Transverse colon (tissue), 4 donors: ENCODE measurements around the gene FLOT2. TPM values are rescaled to one million over a fixed set of nuclear protein-coding genes. Genes with fewer than 3 reads are reported as not detected.
A peak's percentile ranks its signal among the peaks of the same experiment; 100 is the strongest.
"Not testable (repeated sequence)": the region's sequence is repeated elsewhere in the genome, so short reads cannot be mapped to it uniquely, and the experiment has no call there.

Experiments used
- DNase-seq: peaks from one replicate; pipeline ENCODE4 v3.0.0-alpha.2; 2019
- H3K27ac ChIP-seq, 4 donors: fragments of 200-600 bp; sonication (generic); 2 replicates each; pipeline ENCODE4 v1.5.1; 2016 to 2018; ENCODE audit warnings: inconsistent platforms in 4 of 4
- H3K27me3 ChIP-seq: fragments of 200-600 bp; sonication (generic); 2 replicates; pipeline ENCODE4 v1.5.1; 2017; ENCODE audit warnings: inconsistent platforms
- H3K36me3 ChIP-seq, 4 donors: fragments of 200-600 bp; sonication (generic); 2 replicates each; pipeline ENCODE4 v1.5.1; 2017 to 2019; ENCODE audit warnings: inconsistent platforms in 4 of 4
- H3K4me1 ChIP-seq, 4 donors: fragments of 200-600 bp; sonication (generic); 2 replicates each; pipeline ENCODE4 v1.5.1; 2017 to 2020; ENCODE audit warnings: inconsistent platforms in 4 of 4
- H3K4me3 ChIP-seq, 4 donors: fragments of 200-600 bp; sonication (generic); 1 replicate in 1 of 4; 2 replicates in 3 of 4; pipeline versions ENCODE4 v1.5.1 to v1.6.1; 2017 to 2019; ENCODE audit warnings: inconsistent platforms in 4 of 4
- H3K9me3 ChIP-seq, 2 donors: fragments of 200-600 bp; sonication (generic); 2 replicates each; pipeline ENCODE4 v1.5.1; 2017 to 2019; ENCODE audit warnings: inconsistent platforms in 2 of 2
- EP300 ChIP-seq: sonication (generic); formaldehyde crosslinking; IDR thresholded peaks from one replicate; pipeline ENCODE4 v1.6.1; 2017; ENCODE audit warnings: antibody characterized with exemption, low read depth
- POLR2A ChIP-seq: fragments of 450-650 bp; IDR thresholded peaks from one replicate; pipeline ENCODE4 v1.6.1; 2016; ENCODE audit warnings: antibody characterized with exemption, mild to moderate bottlenecking, moderate library complexity
- POLR2AphosphoS5 ChIP-seq, 3 donors: sonication (generic); formaldehyde crosslinking; IDR thresholded peaks; one replicate each; pipeline ENCODE4 v1.6.1; 2016; ENCODE audit warnings: antibody characterized with exemption in 3 of 3
- WGBS, 2 donors: methylation state at CpG; one replicate each; pipeline ENCODE4 v1.1.5; 2018; ENCODE audit warnings: low coverage in 1 of 2; 5-methylcytosine and 5-hydroxymethylcytosine counted together
- in situ Hi-C, 4 donors: fragments of 200-750 bp; cut with MboI; loops; one replicate each; pipeline versions ENCODE4 v1.15.0 to v1.15.1; 2017; ENCODE audit warnings: low sequenced_read_pairs in 3 of 4, low pct_ligation_motif_present in 1 of 4, low pct_unique_long_range_greater_than_20kb in 1 of 4
- intact Hi-C: fragments of 100-400 bp; cut with DNase I; formaldehyde crosslinking; loops from one replicate; pipeline ENCODE4 v1.15.1; 2023; ENCODE audit warnings: low total_unique reads
- total RNA-seq, 4 donors: library from RNA; depleted of rRNA; stranded (reverse); fragments of >200 nt; gene quantifications; one replicate each; pipeline ENCODE4 v1.1.0, GENCODE V29; 2016
- TF ChIP-seq, protein P1 (sequence below), 5 experiments: fragments of 200-600 bp in 3 of 5; fragments of 450-650 bp in 2 of 5; sonication (generic) in 3 of 5; IDR thresholded peaks; 1 replicate in 2 of 5; 2 replicates in 3 of 5; pipeline ENCODE4 v1.5.1; 2016 to 2017; ENCODE audit warnings: antibody characterized with exemption in 5 of 5, inconsistent platforms in 3 of 5, mild to moderate bottlenecking in 2 of 5, moderate library complexity in 1 of 5

Gene FLOT2
- total RNA-seq, 4 donors from 2014 or later = 35.8 to 95.8 (median 46.5) TPM

DNA sequence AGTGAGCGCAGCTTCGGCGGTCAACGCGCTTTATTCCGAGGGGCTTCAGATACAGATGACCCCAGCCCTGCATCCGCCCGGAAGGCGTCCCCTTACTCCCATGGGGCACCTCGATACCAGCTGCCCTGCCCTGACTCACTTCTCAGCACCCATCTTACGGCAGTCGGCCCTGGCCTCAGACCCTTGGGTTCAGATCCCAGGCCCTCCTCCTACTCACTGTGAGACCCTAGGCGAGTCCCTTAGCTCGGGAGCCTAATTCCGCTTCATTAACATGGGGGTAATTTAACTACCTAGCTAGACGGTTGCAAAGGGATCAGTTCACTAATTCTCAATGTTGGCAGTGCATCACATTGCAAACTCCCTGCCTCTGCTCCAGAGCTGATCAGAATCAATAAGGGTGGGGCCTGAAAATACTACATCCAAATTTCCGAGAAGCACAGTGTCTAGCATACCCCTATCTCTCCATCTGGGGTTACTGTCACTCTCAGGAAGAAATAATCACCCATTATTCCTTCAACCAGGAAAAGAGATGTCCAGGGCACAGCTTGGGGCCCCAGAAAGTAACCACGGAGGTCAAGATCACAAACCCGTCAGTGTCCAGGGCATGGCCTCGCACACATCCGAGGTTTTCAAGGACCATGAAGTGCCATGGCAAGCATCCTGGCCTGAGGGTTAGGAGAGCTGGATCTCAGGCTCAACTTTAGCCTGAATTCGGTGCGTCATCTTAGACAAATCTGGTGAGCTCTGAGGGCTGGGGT lies 415 bp upstream of the FLOT2 start:
- peak overlapping the region; percentile 66 to 85 (median 72) for H3K4me3 ChIP-seq
- no peaks in the 10 kb centered on the region for H3K36me3 ChIP-seq
- TF ChIP-seq EP300 (no peak), POLR2A (no peak), POLR2AphosphoS5 (IDR thresholded peaks at IDR 0.05) (no peak)
- TF ChIP-seq, protein P1, sequence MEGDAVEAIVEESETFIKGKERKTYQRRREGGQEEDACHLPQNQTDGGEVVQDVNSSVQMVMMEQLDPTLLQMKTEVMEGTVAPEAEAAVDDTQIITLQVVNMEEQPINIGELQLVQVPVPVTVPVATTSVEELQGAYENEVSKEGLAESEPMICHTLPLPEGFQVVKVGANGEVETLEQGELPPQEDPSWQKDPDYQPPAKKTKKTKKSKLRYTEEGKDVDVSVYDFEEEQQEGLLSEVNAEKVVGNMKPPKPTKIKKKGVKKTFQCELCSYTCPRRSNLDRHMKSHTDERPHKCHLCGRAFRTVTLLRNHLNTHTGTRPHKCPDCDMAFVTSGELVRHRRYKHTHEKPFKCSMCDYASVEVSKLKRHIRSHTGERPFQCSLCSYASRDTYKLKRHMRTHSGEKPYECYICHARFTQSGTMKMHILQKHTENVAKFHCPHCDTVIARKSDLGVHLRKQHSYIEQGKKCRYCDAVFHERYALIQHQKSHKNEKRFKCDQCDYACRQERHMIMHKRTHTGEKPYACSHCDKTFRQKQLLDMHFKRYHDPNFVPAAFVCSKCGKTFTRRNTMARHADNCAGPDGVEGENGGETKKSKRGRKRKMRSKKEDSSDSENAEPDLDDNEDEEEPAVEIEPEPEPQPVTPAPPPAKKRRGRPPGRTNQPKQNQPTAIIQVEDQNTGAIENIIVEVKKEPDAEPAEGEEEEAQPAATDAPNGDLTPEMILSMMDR (IDR thresholded peaks at IDR 0.05) = no peak
- no peaks in the 10 kb centered on the region for H3K9me3 ChIP-seq
- peaks cover 9 to 51% (median 39%) of the 10 kb centered on the region in 4 donors for H3K4me1 ChIP-seq
- H3K27me3 ChIP-seq = no peaks in the 10 kb centered on the region
- in situ Hi-C loops (loop anchor here in 1 of 4 donors (25.0 kb wide), 1 partner anchor 136 kb away; no protein-coding TSS in a partner anchor), intact Hi-C loops (no loop called here)
- DNase-seq = no peak
- H3K27ac ChIP-seq = peak overlapping the region; percentile 89 to 97 (median 92)
- 16 to 40% methylated on average over 1 to 23 of the region's 23 CpGs for WGBS, 2 donors

DNA sequence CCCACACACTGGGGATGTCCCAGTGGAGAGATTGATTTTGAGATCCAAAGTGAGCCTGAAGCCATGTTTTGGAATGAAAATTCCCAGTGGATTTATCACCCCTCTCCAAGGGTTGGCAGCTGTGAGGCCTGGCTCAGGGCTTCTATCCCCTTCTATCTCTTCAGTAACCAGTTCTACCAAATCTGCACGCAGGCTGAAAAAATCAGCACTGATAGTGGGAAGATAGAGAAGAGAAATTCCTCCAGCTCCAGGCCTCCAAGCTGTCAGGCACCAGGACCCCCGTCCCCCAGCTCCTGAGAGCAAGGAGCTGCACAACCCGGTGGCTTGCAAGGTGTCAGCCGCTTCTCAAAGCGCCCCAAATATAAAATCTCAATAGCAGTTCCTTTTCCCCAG lies 1.0 kb downstream of the FLOT2 start:
- in situ Hi-C loops (loop anchor here in 1 of 4 donors (25.0 kb wide), 1 partner anchor 134 kb away; no protein-coding TSS in a partner anchor), intact Hi-C loops (no loop called here)
- Histone ChIP-seq H3K27me3 (no peaks in the 10 kb centered on the region), H3K4me1 (peaks cover 14 to 51% (median 36%) of the 10 kb centered on the region in 4 donors), H3K27ac (peak overlapping the region; percentile 89 to 97 (median 92)), H3K9me3 (no peaks in the 10 kb centered on the region), H3K36me3 (no peaks in the 10 kb centered on the region), H3K4me3 (peak overlapping the region; percentile 66 to 85 (median 72))
- TF ChIP-seq EP300 (no peak), POLR2AphosphoS5 (IDR thresholded peaks at IDR 0.05) (no peak), POLR2A (no peak)
- TF ChIP-seq, protein P1 (IDR thresholded peaks at IDR 0.05) = no peak
- WGBS, 2 donors = 13% methylated on average over 5 of the region's 5 CpGs; no CpG with 5 or more reads in 1 of the 2 donors
- DNase-seq = no peak

DNA sequence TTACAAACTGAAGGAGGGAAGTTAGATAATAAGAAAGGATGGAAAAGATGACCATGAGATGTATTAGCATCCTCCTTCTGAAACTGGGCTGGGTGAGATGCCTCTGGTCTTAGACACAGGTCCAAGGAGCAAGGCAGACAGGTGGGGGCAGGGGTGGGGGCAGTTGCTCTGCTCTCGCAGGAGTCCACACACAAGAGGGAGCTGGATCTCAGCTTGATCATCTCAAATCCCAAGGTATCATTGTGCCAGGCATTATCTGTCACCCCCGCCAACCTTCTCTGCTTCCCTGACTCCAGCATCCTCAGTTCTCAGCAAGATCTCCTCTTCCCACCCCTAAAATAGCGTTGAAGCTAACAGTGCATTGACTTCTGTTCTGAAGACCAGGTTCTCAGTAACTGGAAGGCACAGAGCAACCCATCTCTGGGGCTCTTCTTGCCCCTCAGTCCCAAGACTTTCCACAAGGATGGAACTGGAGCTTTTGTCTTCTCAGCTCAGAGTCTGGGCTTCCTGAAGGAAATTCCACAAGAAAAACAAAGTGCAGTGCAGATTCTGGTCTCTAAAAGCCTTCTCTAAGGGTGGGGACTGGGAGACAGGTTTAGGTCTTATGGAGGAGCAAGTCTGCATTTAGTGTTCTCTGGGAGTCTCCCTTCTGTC lies 1.6 kb downstream of the FLOT2 start:
- peak overlapping the region in 2 of 4 donors; percentile 66 to 76 for H3K4me3 ChIP-seq
- peaks cover 14 to 47% (median 35%) of the 10 kb centered on the region in 4 donors for H3K4me1 ChIP-seq
- in situ Hi-C loops (loop anchor here in 1 of 4 donors (25.0 kb wide), 1 partner anchor 134 kb away; no protein-coding TSS in a partner anchor), intact Hi-C loops (no loop called here)
- no peaks in the 10 kb centered on the region for H3K27me3 ChIP-seq
- H3K27ac ChIP-seq = peak overlapping the region; percentile 89 to 97 (median 92)
- no peaks in the 10 kb centered on the region for H3K36me3 ChIP-seq
- DNase-seq = no peak
- WGBS, 2 donors = 45% methylated on average over 3 of the region's 3 CpGs; no CpG with 5 or more reads in 1 of the 2 donors
- TF ChIP-seq, protein P1 (IDR thresholded peaks at IDR 0.05) = no peak
- TF ChIP-seq POLR2A (no peak), POLR2AphosphoS5 (IDR thresholded peaks at IDR 0.05) (no peak), EP300 (no peak)
- H3K9me3 ChIP-seq = no peaks in the 10 kb centered on the region

DNA sequence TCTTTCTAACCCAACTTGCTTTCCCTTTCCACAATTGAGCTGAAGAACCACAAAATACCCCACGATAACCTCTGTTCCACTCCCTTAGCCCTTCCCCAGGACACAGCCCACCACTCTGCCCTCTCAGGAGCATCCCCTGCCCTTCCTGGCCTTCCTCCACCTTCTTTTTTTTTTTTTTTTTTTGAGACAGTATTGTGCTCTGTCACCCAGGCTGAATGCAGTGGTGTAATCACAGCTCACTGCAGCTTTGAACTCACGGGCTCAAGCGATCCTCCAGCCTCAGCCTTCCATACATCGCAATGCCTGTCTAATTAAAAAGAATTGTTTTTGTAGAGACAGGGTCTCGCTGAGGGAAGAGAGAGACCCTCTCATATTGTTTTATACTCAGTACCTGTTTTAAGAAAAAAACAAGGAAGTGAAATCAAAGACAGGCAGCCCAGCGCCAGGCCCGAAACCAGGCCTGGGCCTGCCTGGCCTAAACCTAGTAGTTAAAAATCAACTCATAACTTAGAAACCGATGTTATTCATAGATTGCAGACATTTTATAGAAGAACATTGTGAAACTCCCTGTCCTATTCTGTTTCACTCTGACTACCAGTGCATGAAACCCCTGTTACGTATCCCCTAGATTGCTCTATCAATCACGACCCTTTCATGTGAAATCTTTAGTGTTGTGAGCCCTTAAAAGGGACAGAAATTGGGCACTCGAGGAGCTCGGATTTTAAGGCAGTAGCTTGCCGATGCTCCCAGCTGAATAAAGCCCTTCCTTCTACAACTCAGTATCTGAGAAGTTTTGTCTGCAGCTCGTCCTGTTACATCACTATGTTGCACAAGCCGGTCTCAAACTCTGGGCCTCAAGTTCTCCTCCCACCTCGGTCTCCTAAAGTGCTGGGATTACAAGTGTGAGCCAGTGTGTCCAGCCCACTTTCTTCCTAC lies 4.0 kb downstream of the FLOT2 start:
- H3K4me3 ChIP-seq, H3K9me3 ChIP-seq, H3K27me3 ChIP-seq, H3K36me3 ChIP-seq, intact Hi-C loops: not testable (repeated sequence)
- DNase-seq = peak; percentile 49
- WGBS, 2 donors = 54 to 56% methylated on average over 9 to 16 of the region's 16 CpGs
- in situ Hi-C loops = loop anchor here in 1 of 4 donors (25.0 kb wide), 1 partner anchor 131 kb away; no protein-coding TSS in a partner anchor
- H3K27ac ChIP-seq = peak overlapping the region; percentile 60 to 77 (median 70)
- peaks cover 14 to 46% (median 35%) of the 10 kb centered on the region in 4 donors for H3K4me1 ChIP-seq
